ENCODE measurements around the gene OCEL1. TPM values are rescaled to one million over a fixed set of nuclear protein-coding genes. Genes with fewer than 3 reads are reported as not detected.
"Not testable (repeated sequence)": the region's sequence is repeated elsewhere in the genome, so short reads cannot be mapped to it uniquely, and the experiment has no call there.

Gene OCEL1
- total RNA-seq, 1 donor from 2014 or later = 22.3 TPM

GRCh38 chr19:17183858-17184321 lies 42.1 kb upstream of the OCEL1 start:
- TF ChIP-seq CTCF (IDR thresholded peaks at IDR 0.05) = no peak
- DNase-seq (ENCODE audit: low spot score) = no peak
- Mint-ChIP-seq H3K27ac (ENCODE audit: unreplicated experiment) (no peak overlapping the region), H3K4me3 (ENCODE audit: unreplicated experiment) (no peak overlapping the region), H3K27me3 (ENCODE audit: low read depth) (no peaks in the 10 kb centered on the region), H3K36me3 (ENCODE audit: low read depth) (peaks cover 30% of the 10 kb centered on the region), H3K4me1 (ENCODE audit: low read depth) (no peaks in the 10 kb centered on the region), H3K9me3 (ENCODE audit: low read depth) (no peaks in the 10 kb centered on the region)

- H3K27ac Mint-ChIP-seq (ENCODE audit: unreplicated experiment) = no peak overlapping the region
- no peak overlapping the region for H3K4me3 Mint-ChIP-seq (ENCODE audit: unreplicated experiment)
- no peaks in the 10 kb centered on the region for H3K4me1 Mint-ChIP-seq (ENCODE audit: low read depth)
- no peaks in the 10 kb centered on the region for H3K27me3 Mint-ChIP-seq (ENCODE audit: low read depth)
- no peaks in the 10 kb centered on the region for H3K9me3 Mint-ChIP-seq (ENCODE audit: low read depth)
- no peak for TF ChIP-seq CTCF (IDR thresholded peaks at IDR 0.05)
- peaks cover 30% of the 10 kb centered on the region for H3K36me3 Mint-ChIP-seq (ENCODE audit: low read depth)
- DNase-seq (ENCODE audit: low spot score) = no peak
Measured at GRCh38 chr19:17184371-17184841, 41.6 kb upstream of the OCEL1 start.

- DNase-seq (ENCODE audit: low spot score) = no peak
- Mint-ChIP-seq H3K4me1 (ENCODE audit: low read depth) (no peaks in the 10 kb centered on the region), H3K36me3 (ENCODE audit: low read depth) (peaks cover 35% of the 10 kb centered on the region), H3K9me3 (ENCODE audit: low read depth) (no peaks in the 10 kb centered on the region), H3K27ac (ENCODE audit: unreplicated experiment) (no peak overlapping the region), H3K4me3 (ENCODE audit: unreplicated experiment) (no peak overlapping the region), H3K27me3 (ENCODE audit: low read depth) (no peaks in the 10 kb centered on the region)
- no peak for TF ChIP-seq CTCF (IDR thresholded peaks at IDR 0.05)
Measured at GRCh38 chr19:17185590-17185989, 40.4 kb upstream of the OCEL1 start.

GRCh38 chr19:17191736-17192135 lies 34.3 kb upstream of the OCEL1 start:
- not testable (repeated sequence) for H3K27me3 Mint-ChIP-seq (ENCODE audit: low read depth); H3K9me3 Mint-ChIP-seq (ENCODE audit: low read depth); H3K4me3 Mint-ChIP-seq (ENCODE audit: unreplicated experiment); DNase-seq (ENCODE audit: low spot score); H3K4me1 Mint-ChIP-seq (ENCODE audit: low read depth); H3K27ac Mint-ChIP-seq (ENCODE audit: unreplicated experiment)
- peaks cover 40% of the 10 kb centered on the region for H3K36me3 Mint-ChIP-seq (ENCODE audit: low read depth)

GRCh38 chr19:17192751-17193150 lies 33.3 kb upstream of the OCEL1 start:
- DNase-seq (ENCODE audit: low spot score) = no peak
- Mint-ChIP-seq H3K9me3 (ENCODE audit: low read depth) (no peaks in the 10 kb centered on the region), H3K27me3 (ENCODE audit: low read depth) (no peaks in the 10 kb centered on the region), H3K4me1 (ENCODE audit: low read depth) (no peaks in the 10 kb centered on the region), H3K27ac (ENCODE audit: unreplicated experiment) (no peak overlapping the region), H3K36me3 (ENCODE audit: low read depth) (peaks cover 41% of the 10 kb centered on the region), H3K4me3 (ENCODE audit: unreplicated experiment) (no peak overlapping the region)
- TF ChIP-seq CTCF (IDR thresholded peaks at IDR 0.05) = no peak

GRCh38 chr19:17194608-17195007 lies 31.4 kb upstream of the OCEL1 start:
- Mint-ChIP-seq H3K27me3 (ENCODE audit: low read depth) (no peaks in the 10 kb centered on the region), H3K27ac (ENCODE audit: unreplicated experiment) (no peak overlapping the region), H3K36me3 (ENCODE audit: low read depth) (peaks cover 50% of the 10 kb centered on the region), H3K9me3 (ENCODE audit: low read depth) (no peaks in the 10 kb centered on the region), H3K4me1 (ENCODE audit: low read depth) (no peaks in the 10 kb centered on the region), H3K4me3 (ENCODE audit: unreplicated experiment) (no peak overlapping the region)
- no peak for DNase-seq (ENCODE audit: low spot score)
- TF ChIP-seq CTCF (IDR thresholded peaks at IDR 0.05) = no peak
